Trophoblast cell (in vitro differentiated cells and primary cell): ENCODE measurements around the gene OCRL.

Experiments used
- DNase-seq, 2 donors: peaks; one replicate each; pipeline ENCODE4 v3.0.0-alpha.2; 2016
- H2AFZ ChIP-seq: 2 replicates; pipeline ENCODE4 v1.6.1; 2013; ENCODE audit warnings: low read length, moderate library complexity, mild to moderate bottlenecking; ENCODE audit not compliant: insufficient read depth, poor library complexity
- H2AK5ac ChIP-seq: 2 replicates; pipeline ENCODE4 v1.6.1; 2013; ENCODE audit warnings: mild to moderate bottlenecking, low read length
- H2BK120ac ChIP-seq: 2 replicates; pipeline ENCODE4 v1.6.1; 2013; ENCODE audit warnings: low read length, mild to moderate bottlenecking, moderate library complexity; ENCODE audit not compliant: insufficient read depth, poor library complexity
- H2BK12ac ChIP-seq: 2 replicates; pipeline ENCODE4 v1.6.1; 2013; ENCODE audit warnings: mild to moderate bottlenecking, low read length, moderate library complexity
- H2BK5ac ChIP-seq: 2 replicates; pipeline ENCODE4 v1.6.1; 2013; ENCODE audit warnings: low read length, low read depth, moderate library complexity, mild to moderate bottlenecking; ENCODE audit not compliant: poor library complexity
- H3K14ac ChIP-seq: 2 replicates; pipeline ENCODE4 v1.6.1; 2013; ENCODE audit warnings: mild to moderate bottlenecking, low read length
- H3K18ac ChIP-seq: 2 replicates; pipeline ENCODE4 v1.6.1; 2013; ENCODE audit warnings: mild to moderate bottlenecking, low read length
- H3K23ac ChIP-seq: 2 replicates; pipeline ENCODE4 v1.6.1; 2013; ENCODE audit warnings: low read length
- H3K27ac ChIP-seq: 2 replicates; pipeline ENCODE4 v1.5.1; 2013; ENCODE audit warnings: low read depth, mild to moderate bottlenecking, inconsistent platforms, low read length, moderate library complexity
- H3K27me3 ChIP-seq: 2 replicates; pipeline ENCODE4 v1.6.1; 2013; ENCODE audit warnings: inconsistent platforms, mild to moderate bottlenecking, low read length, moderate library complexity; ENCODE audit not compliant: insufficient read depth
- H3K36me3 ChIP-seq, 2 experiments: 1 replicate in 1 of 2; 2 replicates in 1 of 2; pipeline ENCODE4 v1.6.1; 2013; ENCODE audit warnings: low read length in 2 of 2, mild to moderate bottlenecking in 2 of 2, moderate library complexity in 1 of 2; ENCODE audit not compliant: insufficient read depth in 2 of 2, control insufficient read depth in 1 of 2
- H3K4ac ChIP-seq: 2 replicates; pipeline ENCODE4 v1.6.1; 2013; ENCODE audit warnings: low read depth, mild to moderate bottlenecking, low read length, moderate library complexity
- H3K4me1 ChIP-seq, 2 experiments: 1 replicate in 1 of 2; 2 replicates in 1 of 2; pipeline ENCODE4 v1.6.1; 2013; ENCODE audit warnings: low read length in 2 of 2, mild to moderate bottlenecking in 2 of 2, moderate library complexity in 1 of 2; ENCODE audit not compliant: insufficient read depth in 2 of 2, control insufficient read depth in 1 of 2
- H3K4me2 ChIP-seq: 2 replicates; pipeline ENCODE4 v1.6.1; 2013; ENCODE audit warnings: inconsistent platforms, mild to moderate bottlenecking, low read length, moderate library complexity
- H3K4me3 ChIP-seq: 2 replicates; pipeline ENCODE4 v1.5.1; 2013; ENCODE audit warnings: mild to moderate bottlenecking, low read depth, low read length, inconsistent platforms
- H3K79me1 ChIP-seq: one replicate; pipeline ENCODE4 v1.6.1; 2013; ENCODE audit warnings: low read length
- H3K79me2 ChIP-seq: 2 replicates; pipeline ENCODE4 v1.6.1; 2013; ENCODE audit warnings: low read length, mild to moderate bottlenecking; ENCODE audit not compliant: control insufficient read depth, insufficient read depth, poor library complexity
- H3K9ac ChIP-seq: 2 replicates; pipeline ENCODE4 v1.6.1; 2013; ENCODE audit warnings: mild to moderate bottlenecking, low read length
- H3K9me3 ChIP-seq: 2 replicates; pipeline ENCODE4 v1.6.1; 2013; ENCODE audit warnings: low read depth, mild to moderate bottlenecking, control low read depth, inconsistent platforms, low read length; ENCODE audit not compliant: insufficient read depth
- H4K12ac ChIP-seq: 2 replicates; pipeline ENCODE4 v1.6.1; 2013; ENCODE audit warnings: low read depth, mild to moderate bottlenecking, low read length, moderate library complexity
- H4K8ac ChIP-seq: 2 replicates; pipeline ENCODE4 v1.6.1; 2013; ENCODE audit warnings: low read depth, mild to moderate bottlenecking, low read length, moderate library complexity
- H4K91ac ChIP-seq: one replicate; pipeline ENCODE4 v1.6.1; 2013; ENCODE audit warnings: low read depth, mild to moderate bottlenecking, low read length, moderate library complexity
- WGBS: extraction: QIAGEN DNeasy Blood & Tissue Kit; methylation state at CpG from one replicate; pipeline ENCODE4 v1.1.7; 2013; ENCODE audit warnings: missing lambda C conversion rate; ENCODE audit not compliant: insufficient read length, insufficient coverage; ENCODE audit errors: extremely low coverage; 5-methylcytosine and 5-hydroxymethylcytosine counted together

OCRL gene

GRCh38 chrX:129618997-129619396 is 78.9 kb downstream of the OCRL start:
- no peak overlapping the region for H3K4ac ChIP-seq

GRCh38 chrX:129622757-129623301 is 82.8 kb downstream of the OCRL start:
- no peak overlapping the region for H3K4ac ChIP-seq
- H2AK5ac ChIP-seq, result no peak overlapping the region
- peaks cover 5 to 13% of the 10 kb centered on the region in 2 experiments for H3K4me1 ChIP-seq
- WGBS, result no CpG with 5 or more reads among the region's 10 CpGs
- no peak overlapping the region for H4K91ac ChIP-seq
- peak; percentile 89 to 92 for DNase-seq
- peaks cover 5% of the 10 kb centered on the region for H3K79me1 ChIP-seq
- no peaks in the 10 kb centered on the region for H3K36me3 ChIP-seq
- peak overlapping the region; percentile 16 for H2BK12ac ChIP-seq
- H2BK5ac ChIP-seq, result no peak overlapping the region
- H3K79me2 ChIP-seq, result no peaks in the 10 kb centered on the region
- H3K23ac ChIP-seq, result no peak overlapping the region
- H3K27me3 ChIP-seq, result no peaks in the 10 kb centered on the region
- peak overlapping the region; percentile 64 for H3K27ac ChIP-seq
- H4K12ac ChIP-seq, result no peak overlapping the region
- no peak overlapping the region for H3K4me3 ChIP-seq
- H3K18ac ChIP-seq, result no peak overlapping the region
- no peaks in the 10 kb centered on the region for H3K9me3 ChIP-seq
- H4K8ac ChIP-seq, result no peak overlapping the region
- H2BK120ac ChIP-seq, result peak overlapping the region; percentile 48
- no peak overlapping the region for H3K14ac ChIP-seq
- H2AFZ ChIP-seq, result no peak overlapping the region
- no peak overlapping the region for H3K9ac ChIP-seq
- H3K4me2 ChIP-seq, result peak overlapping the region; percentile 5

More at GRCh38 chrX:129618997-129619396, 78.9 kb downstream of the OCRL start:
- no peak for DNase-seq
- no peak overlapping the region for H3K23ac ChIP-seq
- no CpG with 5 or more reads among the region's 4 CpGs for WGBS
- H4K91ac ChIP-seq, result peak overlapping the region; percentile 46
- H2AFZ ChIP-seq, result no peak overlapping the region
- no peak overlapping the region for H2BK5ac ChIP-seq
- no peak overlapping the region for H3K9ac ChIP-seq
- H3K4me1 ChIP-seq, result peaks cover 6 to 22% of the 10 kb centered on the region in 2 experiments
- no peak overlapping the region for H3K14ac ChIP-seq
- H4K12ac ChIP-seq, result no peak overlapping the region
- H3K9me3 ChIP-seq, result no peaks in the 10 kb centered on the region
- H3K4me3 ChIP-seq, result no peak overlapping the region
- H3K27ac ChIP-seq, result no peak overlapping the region
- no peak overlapping the region for H4K8ac ChIP-seq
- H3K27me3 ChIP-seq, result no peaks in the 10 kb centered on the region
- peaks cover 5% of the 10 kb centered on the region for H3K79me1 ChIP-seq
- peak overlapping the region; percentile 69 for H2BK12ac ChIP-seq
- no peak overlapping the region for H3K4me2 ChIP-seq
- no peak overlapping the region for H2AK5ac ChIP-seq
- no peaks in the 10 kb centered on the region for H3K36me3 ChIP-seq
- H2BK120ac ChIP-seq, result no peak overlapping the region
- H3K79me2 ChIP-seq, result no peaks in the 10 kb centered on the region
- H3K18ac ChIP-seq, result no peak overlapping the region

- no peak overlapping the region for H3K23ac ChIP-seq
- no CpG with 5 or more reads among the region's 3 CpGs for WGBS
These were observed 86.0 kb downstream of the OCRL start for GRCh38 chrX:129626026-129626425.

GRCh38 chrX:129629837-129630236 is 89.8 kb downstream of the OCRL start:
- no peak overlapping the region for H3K14ac ChIP-seq
- no peak for DNase-seq
- no peaks in the 10 kb centered on the region for H3K79me1 ChIP-seq
- no peak overlapping the region for H4K8ac ChIP-seq
- H2BK120ac ChIP-seq, result no peak overlapping the region
- H3K4ac ChIP-seq, result no peak overlapping the region
- H3K36me3 ChIP-seq, result no peaks in the 10 kb centered on the region
- H3K27ac ChIP-seq, result no peak overlapping the region
- H3K23ac ChIP-seq, result no peak overlapping the region
- no peaks in the 10 kb centered on the region for H3K27me3 ChIP-seq
- H3K79me2 ChIP-seq, result no peaks in the 10 kb centered on the region
- H2BK5ac ChIP-seq, result no peak overlapping the region
- H3K9me3 ChIP-seq, result no peaks in the 10 kb centered on the region
- no peak overlapping the region for H3K18ac ChIP-seq
- no peak overlapping the region for H3K9ac ChIP-seq
- WGBS, result no CpG with 5 or more reads among the region's 7 CpGs
- no peak overlapping the region for H2AFZ ChIP-seq
- no peak overlapping the region for H3K4me2 ChIP-seq
- H2AK5ac ChIP-seq, result no peak overlapping the region
- no peak overlapping the region for H4K12ac ChIP-seq
- no peak overlapping the region for H4K91ac ChIP-seq
- no peak overlapping the region for H2BK12ac ChIP-seq
- peaks cover 0 to 2% of the 10 kb centered on the region in 2 experiments for H3K4me1 ChIP-seq
- H3K4me3 ChIP-seq, result no peak overlapping the region

More at GRCh38 chrX:129626026-129626425, 86.0 kb downstream of the OCRL start:
- H4K91ac ChIP-seq, result no peak overlapping the region
- no peaks in the 10 kb centered on the region for H3K27me3 ChIP-seq
- H3K4me2 ChIP-seq, result no peak overlapping the region
- no peak overlapping the region for H3K27ac ChIP-seq
- H2AFZ ChIP-seq, result no peak overlapping the region
- peaks cover 3% of the 10 kb centered on the region for H3K79me1 ChIP-seq
- no peak overlapping the region for H4K8ac ChIP-seq
- peaks cover 5 to 13% of the 10 kb centered on the region in 2 experiments for H3K4me1 ChIP-seq
- H2AK5ac ChIP-seq, result no peak overlapping the region
- no peak overlapping the region for H4K12ac ChIP-seq
- no peak overlapping the region for H2BK120ac ChIP-seq
- no peak overlapping the region for H3K9ac ChIP-seq
- H3K14ac ChIP-seq, result no peak overlapping the region
- H3K4me3 ChIP-seq, result no peak overlapping the region
- no peak overlapping the region for H2BK12ac ChIP-seq
- no peak overlapping the region for H2BK5ac ChIP-seq
- peak in 1 of 2 donors; percentile 42 for DNase-seq
- H3K4ac ChIP-seq, result no peak overlapping the region
- H3K9me3 ChIP-seq, result no peaks in the 10 kb centered on the region
- H3K18ac ChIP-seq, result no peak overlapping the region
- H3K79me2 ChIP-seq, result no peaks in the 10 kb centered on the region
- H3K36me3 ChIP-seq, result no peaks in the 10 kb centered on the region
